GM18520 (cell line): ENCODE results near the gene RAI14.

Experiments
- ATAC-seq: cut with Tn5 transposase; IDR thresholded peaks from one replicate; pipeline ENCODE4 v1.9.1; 2021; ENCODE audit not compliant: unreplicated experiment

Gene RAI14

DNA sequence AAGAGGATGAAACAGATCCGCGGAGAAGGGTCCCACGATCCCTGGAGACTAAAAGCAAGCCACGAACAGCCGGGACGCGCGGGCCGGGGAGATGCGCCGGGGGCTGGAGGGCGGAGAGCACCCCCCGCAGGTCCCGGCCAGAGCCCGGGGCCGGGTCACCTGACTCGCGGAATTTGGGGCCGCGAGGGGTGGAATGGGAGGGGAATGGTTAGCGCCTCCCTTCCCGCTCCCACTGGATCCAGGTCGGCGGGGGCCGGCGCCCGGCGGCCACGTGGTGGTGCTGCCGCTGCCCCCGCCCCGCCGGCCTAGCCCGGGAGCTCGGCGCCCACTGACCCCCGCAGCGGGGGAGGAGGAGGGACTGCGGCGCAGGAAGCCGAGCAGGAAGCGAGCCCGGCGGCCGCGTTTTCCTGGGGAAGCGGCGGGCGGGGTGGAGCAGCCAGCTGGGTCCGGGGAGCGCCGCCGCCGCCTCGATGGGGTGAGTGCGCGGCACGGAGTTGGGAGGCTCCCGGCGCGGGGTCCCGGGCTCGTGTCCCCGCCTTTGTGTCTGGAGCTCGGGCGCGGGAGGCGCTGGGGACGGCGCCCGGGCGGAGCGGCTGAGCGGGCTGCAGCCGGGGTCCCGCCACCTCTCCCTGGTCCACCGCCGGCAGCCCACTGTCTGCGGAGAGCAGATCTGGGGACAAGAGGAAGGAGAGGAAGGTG is at the start of gene RAI14:
Gene RAI14 (plus strand): TSS at position 328 of the 699 bp plus-strand sequence. CDS start 30,592 bp downstream, outside the sequence.
- no peak for ATAC-seq

GRCh38 chr5:34608368-34608767 is 47.8 kb upstream of the RAI14 start:
- ATAC-seq: no peak

DNA sequence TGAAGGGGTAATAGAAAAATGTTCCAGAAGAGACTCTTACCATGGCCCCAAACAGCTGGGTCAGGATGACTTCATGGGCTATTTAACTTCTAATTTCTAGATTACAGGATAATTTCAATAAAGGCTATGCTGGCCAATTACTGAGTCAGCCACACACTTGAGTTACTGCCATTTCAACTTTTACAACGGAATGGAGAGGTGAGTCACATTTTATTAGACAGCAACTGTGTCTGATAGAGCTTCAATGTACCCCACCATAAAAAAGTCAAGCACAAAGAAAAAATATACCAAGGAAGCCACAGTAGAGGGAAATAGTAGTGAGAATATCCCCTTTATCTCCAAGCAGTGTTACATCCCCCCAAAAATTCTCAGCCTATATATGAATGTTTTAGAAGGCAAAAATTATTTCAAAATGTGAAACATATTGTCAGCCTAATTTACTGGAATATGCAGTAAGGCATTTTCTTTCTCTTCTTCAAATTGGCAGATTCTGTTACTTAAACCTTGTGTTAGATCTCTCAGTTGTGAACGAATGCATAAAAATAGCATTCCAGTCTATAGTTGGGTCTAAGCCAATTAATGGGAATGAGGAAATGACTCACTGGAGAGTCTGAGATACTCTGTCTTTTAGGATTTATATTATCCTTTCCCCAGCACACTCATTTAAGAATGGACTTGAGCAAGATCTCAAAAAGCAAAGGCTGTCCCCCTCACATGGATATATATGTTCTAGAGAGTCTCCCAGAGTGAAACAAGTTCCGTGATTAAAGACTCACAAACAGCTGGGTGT is 47.1 kb upstream of the RAI14 start:
- ATAC-seq: no peak

DNA sequence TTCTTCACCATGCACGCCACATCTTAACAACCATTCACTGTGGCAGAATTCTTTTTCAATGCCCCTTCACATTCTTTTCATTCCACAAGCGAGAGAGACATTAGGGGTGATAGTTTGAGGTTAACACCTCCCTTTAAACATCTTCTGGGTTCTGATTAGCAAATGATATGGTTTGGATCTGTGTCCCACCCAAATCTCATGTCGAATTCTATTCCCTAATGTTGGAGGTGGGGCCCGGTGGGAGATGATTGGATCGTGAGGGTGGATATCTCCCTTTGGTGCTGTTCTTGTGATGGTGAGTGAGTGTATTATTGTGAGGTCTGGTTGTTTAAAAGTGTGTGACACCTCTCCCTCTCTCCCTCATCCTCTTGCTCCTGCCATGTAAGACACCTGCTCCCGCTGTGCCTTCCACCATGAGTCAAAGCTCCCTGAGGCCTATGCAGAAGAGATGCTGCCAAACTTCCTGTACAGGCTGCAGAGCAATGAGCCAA is 46.1 kb upstream of the RAI14 start:
- no peak for ATAC-seq

DNA sequence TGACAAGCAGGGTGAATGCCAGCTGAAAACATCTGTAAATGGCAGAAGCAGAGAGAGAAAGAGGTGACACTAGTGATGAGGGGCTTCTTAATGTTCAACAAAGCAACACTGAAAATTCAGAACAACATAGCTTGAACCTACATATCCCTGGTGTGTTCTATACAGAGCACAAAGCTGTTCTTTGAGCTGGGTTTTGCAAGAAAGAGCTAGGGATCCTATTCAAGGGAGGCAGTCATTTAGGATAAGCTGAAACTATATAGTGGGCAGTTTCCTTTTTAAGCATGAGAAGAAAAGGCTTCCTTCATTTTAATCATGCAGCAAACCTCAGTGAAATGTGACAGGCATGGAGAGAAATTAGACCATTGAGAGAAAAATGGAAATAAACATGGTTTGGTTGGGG is 45.6 kb upstream of the RAI14 start:
- ATAC-seq: no peak

DNA sequence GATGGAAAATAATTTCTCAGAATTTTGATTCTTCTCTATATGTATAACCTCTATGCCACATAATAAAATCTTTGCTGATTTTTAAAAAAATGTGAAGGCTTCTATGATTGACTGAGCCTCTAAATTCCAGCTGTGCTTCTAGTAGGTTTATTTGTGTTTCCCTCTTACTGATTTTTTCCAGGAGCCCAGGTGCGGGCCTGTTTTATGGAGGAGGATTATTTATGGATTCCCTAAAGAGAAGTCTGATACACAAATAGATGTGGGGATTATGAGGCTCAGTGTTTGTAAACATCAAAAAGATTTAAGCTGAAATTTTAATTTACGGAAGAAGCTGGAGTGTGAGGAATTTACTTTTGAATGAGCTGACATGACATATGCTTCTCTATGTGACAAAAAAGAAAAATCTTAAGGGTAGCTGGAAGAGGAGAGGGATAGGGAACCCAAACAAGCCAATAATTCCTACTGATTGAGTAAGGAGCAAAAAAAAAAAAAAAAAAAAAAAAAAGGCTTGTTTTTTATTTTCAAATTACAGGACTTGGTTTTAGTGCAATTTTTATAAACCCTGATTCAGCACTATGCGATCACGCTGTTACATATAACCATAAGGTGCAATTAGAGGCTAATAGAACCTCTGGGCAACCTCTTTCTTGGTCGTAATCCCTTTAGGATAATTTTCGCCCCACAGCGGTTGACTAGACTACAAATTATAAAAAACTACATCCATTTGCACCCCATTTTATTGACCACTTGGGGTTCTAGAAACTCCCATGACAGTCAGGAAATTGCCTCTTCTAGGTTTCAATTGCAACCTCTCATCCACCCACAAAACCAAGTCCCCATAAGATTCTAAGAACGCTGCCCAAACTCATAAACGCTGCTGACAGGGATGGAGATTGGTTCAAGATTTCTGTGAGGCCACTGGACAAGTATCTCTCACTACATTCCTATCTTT is 44.4 kb upstream of the RAI14 start:
- ATAC-seq: no peak

GRCh38 chr5:34616651-34617050 is 39.5 kb upstream of the RAI14 start:
- ATAC-seq: no peak

DNA sequence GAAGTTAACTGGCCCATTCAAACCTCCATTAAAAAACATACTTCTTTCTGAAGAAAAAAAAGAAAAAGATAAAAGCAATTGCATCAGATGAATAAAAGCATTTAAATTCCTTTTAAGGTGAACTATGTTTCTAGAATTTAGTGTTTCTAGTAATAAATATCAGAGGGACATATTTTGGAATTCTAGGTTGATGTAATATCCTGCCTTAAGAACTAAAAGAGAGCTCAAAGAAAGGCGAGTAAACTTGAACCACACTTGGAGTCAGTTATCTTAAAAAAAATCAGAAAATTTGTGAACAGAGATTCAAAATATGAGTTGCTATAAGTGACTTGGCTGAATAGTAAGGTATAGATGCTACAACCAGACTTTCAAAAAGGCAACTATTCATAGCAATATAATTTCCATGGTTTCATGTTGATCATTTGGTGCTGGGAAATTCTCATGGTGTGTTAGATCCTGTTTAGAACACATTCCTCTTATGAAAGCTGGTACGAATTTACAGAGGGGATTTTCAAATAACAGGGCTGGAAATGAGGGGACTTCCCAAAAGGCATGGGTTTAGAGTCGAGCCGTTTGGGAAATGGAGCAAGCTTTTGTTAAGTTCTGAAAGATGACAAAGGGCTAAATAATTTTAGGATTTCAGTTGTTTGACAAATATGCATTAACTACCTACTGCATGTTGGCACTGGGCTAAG is 37.6 kb upstream of the RAI14 start:
- no peak for ATAC-seq

DNA sequence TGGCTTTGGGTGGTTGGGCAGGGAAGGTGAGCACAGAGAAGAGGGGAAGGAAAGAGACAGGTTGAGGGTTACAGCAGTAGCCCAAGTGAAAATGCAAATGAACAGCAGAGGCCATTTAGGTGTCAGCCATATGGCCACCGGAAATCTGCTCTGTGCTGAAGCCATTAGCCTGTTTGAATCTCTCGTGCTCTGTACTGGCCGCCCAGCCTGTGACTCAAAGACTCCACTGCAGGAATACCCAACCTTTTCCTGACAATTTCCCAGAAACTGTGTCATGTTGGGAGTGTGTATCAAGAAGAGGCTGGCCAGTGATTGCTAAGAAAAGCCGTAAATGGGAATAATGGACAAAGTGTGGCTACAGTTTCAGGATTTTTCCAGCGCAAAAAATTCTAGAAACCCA is 35.9 kb upstream of the RAI14 start:
- no peak for ATAC-seq

DNA sequence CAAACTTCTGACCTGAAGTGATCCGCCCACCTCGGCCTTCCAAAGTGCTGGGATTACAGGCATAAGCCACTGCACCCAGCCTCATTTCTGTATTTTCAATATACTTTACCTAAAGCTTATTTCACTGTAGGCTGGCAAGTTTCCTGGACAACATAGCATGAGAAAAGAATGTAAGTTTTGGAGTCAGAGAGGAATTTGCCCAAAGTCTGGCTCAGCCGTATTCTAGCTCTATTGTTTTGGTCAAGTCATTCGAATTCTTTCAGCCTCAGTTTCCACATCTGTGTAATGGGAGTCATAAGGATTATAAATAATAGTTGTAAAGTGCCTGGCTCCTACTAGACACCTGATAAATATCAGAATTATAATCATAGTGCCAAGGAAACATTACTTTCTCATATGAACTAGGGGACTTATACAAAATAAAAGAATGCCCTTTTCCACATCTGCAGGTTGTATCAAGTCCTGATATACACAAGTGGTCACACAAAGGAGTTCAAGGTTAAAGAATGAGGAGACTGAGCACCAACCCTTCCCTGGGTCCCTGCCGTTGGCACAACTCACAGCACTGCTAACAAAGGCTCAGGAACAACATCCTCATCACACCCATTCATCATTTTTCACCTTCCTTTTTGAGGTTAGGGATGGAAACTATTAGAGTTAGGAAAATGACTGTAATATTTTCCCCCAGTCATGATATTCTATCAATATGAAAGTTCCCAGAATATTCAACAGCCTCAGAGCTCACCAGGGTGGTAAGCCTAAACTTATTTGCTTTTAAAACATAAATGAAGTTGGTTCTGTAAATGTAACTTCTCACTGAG is 34.6 kb upstream of the RAI14 start:
- ATAC-seq: no peak

DNA sequence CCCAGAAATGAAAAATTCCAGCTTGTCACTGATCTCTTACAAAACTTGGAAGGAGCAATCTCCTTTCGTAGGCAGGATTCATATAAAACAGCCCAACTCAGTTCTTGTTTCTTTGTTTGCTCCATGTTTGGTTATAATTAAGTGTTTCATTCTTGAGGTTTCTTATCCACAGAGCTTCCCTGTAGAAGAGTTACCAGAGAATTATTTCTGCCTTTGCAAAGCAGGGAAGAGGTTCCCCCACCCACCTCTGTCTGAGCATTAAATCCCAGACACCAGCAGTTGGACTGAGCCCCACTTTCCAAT is 34.1 kb upstream of the RAI14 start:
- ATAC-seq: no peak

DNA sequence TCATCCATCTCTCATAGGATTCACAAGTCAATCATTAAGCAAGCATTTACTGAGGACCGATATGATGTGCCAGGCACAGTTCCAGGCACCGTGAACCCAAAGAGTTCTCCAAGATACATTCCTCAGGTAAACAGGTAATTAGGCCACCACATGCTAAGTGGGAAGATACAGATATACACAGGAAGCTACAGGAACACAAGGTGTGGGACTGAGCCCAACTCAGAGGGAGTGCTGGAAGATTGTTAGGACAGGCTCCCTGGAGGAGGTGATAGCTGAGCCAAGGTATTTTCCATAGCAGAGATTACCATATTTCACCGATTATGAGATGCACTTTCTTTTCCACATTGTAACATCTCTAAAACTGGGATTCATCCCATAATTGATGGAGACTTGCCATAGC is 31.4 kb upstream of the RAI14 start:
- no peak for ATAC-seq

DNA sequence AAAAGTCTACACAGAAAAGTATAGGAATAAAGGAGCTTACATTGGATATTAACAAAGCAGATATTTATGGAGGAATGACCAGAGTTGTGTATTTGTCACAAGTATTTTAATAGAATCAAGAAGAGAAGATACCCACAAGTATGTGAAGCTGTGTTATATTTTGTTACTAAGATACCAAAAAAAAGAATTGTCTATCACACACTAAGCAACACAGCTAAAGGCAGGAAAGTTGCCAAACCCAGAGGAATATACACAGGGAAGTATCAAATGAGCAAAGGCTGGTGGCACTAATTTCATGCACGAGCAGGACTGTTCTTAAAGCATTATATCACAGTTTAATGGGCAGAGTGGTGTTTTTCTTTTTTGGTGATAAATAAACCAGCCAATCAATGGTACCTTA is 30.9 kb upstream of the RAI14 start:
- no peak for ATAC-seq

GRCh38 chr5:34626036-34626435 is 30.1 kb upstream of the RAI14 start:
- ATAC-seq: no peak

DNA sequence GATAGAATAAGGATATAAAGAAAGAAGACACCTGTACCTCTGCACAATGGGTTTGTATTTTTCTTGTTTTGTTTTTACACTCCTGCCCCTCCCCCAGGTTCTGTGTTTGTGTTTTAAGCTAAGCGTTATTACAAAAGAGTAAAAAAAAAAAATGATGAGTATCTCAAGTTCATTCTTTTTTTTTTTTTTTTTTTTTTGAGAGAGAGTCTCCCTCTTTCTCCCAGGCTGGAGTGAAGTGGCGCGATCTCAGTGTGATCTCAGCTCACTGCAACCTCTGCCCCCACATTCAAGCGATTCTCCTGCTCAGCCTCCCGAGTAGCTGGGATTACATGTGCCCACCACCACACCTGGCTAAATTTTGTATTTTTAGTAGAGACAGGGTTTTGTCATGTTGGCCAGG is 29.4 kb upstream of the RAI14 start:
- no peak for ATAC-seq

GRCh38 chr5:34627794-34628193 is 28.3 kb upstream of the RAI14 start:
- no peak for ATAC-seq

- no peak for ATAC-seq
These were observed 27.8 kb upstream of the RAI14 start for GRCh38 chr5:34628373-34628772.

GRCh38 chr5:34630596-34630995 is 25.5 kb upstream of the RAI14 start:
- no peak for ATAC-seq

- no peak for ATAC-seq
These were observed 23.2 kb upstream of the RAI14 start for GRCh38 chr5:34632807-34633422.
